Measurements from ENCODE around the gene AMER3.
"Not testable (repeated sequence)": the region's sequence is repeated elsewhere in the genome, so short reads cannot be mapped to it uniquely, and the experiment has no call there.

Gene AMER3, protein sequence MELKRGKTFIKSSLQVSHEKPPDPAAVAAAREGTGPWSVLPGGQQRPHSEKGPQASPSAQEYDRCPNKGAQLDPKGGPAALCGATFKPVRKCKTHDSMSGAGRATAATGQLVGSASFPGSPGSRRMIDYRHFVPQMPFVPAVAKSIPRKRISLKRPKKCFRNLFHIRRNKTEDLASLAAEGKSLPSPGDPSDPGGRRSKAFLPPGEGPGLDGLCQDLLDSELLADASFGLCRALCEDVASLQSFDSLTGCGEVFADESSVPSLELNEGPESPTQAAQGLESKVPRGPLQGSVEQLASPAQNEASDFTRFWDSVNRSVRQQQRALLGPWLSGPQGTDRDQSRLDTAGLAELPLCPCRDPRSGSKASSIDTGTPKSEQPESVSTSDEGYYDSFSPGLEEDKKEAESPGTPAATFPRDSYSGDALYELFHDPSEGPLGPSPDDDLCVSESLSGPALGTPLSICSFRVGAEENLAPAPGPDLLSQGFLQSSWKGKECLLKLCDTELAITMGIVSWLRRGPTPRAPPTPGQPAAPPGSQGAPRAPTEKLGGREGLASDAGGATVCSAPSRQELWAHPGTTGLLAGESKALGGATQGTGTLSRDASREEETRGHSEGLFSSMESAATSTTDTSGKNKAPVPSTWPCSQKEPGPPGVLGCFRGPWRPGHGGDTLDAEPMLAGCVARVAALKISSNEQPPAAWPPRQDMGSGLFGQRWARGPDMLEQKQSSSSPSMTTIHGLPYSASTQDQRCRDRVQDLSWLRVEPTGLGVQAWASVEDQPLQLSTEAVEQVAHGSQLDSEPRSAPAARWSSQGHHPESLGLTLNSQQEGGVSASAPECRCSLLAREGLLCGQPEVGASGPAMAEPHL

DNA sequence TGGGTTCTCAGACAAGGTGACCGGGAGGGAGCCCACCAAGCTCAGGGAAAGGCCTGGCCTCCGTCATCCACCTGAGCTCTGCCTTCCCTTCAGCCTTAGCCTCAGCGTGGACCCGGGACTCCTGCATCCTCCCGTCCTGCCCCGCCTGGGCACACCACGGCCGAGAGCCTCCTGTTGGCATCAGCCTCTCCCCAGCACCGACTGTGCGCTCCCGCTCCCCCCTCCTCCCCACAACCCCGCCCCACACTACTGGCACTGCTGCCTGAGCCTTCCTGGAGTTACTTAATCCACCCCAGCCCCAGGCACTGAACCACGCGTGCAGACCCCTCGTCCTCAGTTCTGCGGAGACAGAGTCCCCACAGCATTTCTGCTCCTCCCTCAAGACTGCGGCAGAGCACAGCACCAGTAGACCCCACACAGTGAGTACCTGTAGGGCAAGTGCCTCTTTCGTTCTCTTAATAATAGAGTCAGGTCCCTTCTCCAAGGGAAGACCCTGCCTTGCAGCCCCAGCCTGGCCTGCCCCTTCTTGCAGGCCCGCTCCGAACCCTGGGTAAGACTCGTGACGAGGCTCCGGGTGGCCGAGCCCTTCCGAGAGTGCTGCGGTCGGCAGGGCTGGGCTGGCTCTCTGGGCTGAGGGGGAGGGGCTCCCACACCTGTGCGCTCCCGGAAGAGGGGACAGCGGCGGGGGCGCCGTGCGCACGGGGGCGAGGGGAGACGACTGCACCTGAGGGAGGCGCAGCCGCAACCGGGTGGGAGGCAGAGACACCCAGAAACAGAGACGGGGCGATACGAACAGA, at the start of gene AMER3:
TSS of gene AMER3 (plus strand) at position 285 of the 797 bp plus-strand sequence. CDS start 6,533 bp downstream, outside the sequence.
- DNase-seq = no peak

DNA sequence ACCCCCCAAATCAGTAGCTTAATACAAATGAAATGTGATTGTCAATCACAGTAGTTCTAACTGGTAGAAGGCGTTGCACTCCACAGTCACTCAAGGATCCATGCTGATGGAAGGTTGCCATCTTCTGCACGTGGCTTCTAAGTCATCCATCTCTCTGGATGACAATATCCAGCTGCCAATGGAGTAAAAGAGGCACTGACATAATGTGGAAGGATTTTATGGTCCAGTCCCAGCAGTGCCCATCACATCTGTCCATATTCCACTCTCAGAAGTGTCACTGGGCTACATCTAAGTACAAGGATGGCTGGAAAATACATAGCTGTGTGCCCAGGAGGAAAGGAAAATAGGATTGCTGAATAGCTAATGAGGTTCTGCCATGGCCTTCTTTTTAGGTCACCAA, 40.5 kb upstream of the AMER3 start:
- not testable (repeated sequence) for DNase-seq

- DNase-seq = no peak
Measured at GRCh38 chr2:130720036-130720435, 35.3 kb upstream of the AMER3 start.

- DNase-seq = no peak
Measured at GRCh38 chr2:130720528-130720927, 34.8 kb upstream of the AMER3 start.

DNA sequence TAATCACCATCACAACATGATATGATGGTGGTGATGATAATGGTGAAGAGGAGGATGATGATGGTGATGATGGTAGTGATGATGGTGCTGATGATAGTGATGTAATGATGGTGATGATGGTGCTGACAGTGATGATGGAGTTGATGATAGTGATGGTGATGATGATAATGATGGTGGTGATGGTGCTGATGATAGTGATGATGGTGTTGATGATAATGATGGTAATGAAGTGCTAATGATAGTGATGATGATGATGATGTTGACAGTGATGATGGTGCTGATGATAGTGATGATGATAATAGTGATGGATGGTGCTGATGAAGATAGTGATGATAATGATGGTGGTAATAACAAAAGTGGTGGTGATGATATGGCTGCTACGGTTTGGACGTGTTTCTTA, 30.9 kb upstream of the AMER3 start:
- no peak for DNase-seq

GRCh38 chr2:130726614-130727180, 28.6 kb upstream of the AMER3 start:
- DNase-seq = no peak

DNA sequence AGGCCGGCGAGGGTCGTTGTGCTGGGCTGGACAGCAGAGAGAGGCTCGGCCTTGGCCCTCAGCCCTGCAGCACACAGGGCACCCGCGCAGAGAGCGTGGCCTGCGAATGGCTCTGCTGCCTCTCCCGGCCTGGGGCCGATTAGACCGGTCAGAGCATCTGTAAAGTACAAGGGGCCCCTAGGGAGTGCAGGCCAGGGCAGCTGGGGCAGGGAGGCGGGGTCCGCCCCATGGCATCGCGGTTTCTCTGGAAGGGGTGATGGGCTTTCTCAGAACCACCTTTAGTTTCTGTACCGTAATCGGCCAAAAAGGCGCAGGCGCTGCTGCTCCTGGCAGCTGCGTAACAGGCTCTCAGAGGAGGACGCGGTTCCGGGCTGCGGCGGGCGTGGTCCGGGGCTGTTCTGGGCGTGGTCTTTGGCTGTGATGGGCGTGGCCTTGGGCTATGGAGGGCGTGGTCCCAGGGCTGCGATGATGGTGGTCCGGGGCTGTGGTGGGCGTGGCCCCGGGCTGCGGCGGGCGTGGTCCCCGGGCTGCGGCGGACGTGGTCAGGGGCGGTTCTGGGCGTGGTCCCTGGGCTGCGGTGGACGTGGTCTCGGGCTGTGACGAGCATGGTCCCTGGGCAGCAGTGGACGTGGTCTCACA, 27.9 kb upstream of the AMER3 start:
- peak; percentile 11 for DNase-seq

DNA sequence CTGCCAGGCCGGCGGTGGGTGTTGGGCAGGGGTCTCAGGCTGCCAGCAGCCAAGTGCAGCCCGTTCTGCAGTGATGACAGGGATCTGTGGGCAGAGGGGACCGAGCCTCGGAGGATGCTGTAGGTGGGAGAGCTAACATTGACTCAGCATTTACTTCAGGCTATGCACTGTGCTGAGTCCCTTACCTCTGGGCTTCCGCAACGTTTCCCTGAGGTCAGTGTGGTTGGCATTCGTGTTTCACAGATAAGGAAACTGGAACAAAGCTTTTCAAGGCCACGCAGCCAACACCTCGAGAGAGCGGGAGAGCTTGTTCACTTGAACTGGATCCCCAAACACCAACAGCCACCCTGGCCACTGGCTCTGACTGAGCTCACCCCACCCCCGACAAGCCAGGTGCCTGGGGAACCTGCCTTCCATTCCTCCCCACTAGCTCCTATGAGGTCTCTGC, 27.3 kb upstream of the AMER3 start:
- no peak for DNase-seq

- no peak for DNase-seq
Measured at GRCh38 chr2:130728549-130729316, 26.6 kb upstream of the AMER3 start, which contains the start of gene GPR148. Gene GPR148 (plus strand): TSS chr2:130729070. CDS start chr2:130729152, 82 bp downstream.

DNA sequence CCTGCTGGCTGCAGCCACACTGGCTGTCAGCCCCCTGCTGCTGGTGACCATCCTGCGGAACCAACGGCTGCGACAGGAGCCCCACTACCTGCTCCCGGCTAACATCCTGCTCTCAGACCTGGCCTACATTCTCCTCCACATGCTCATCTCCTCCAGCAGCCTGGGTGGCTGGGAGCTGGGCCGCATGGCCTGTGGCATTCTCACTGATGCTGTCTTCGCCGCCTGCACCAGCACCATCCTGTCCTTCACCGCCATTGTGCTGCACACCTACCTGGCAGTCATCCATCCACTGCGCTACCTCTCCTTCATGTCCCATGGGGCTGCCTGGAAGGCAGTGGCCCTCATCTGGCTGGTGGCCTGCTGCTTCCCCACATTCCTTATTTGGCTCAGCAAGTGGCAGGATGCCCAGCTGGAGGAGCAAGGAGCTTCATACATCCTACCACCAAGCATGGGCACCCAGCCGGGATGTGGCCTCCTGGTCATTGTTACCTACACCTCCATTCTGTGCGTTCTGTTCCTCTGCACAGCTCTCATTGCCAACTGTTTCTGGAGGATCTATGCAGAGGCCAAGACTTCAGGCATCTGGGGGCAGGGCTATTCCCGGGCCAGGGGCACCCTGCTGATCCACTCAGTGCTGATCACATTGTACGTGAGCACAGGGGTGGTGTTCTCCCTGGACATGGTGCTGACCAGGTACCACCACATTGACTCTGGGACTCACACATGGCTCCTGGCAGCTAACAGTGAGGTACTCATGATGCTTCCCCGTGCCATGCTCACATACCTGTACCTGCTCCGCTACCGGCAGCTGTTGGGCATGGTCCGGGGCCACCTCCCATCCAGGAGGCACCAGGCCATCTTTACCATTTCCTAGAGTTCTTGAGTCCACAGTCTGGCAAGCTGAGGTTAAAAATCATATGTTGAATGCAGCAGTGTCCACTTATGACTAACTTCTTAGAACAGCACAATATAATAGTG, 25.7 kb upstream of the AMER3 start:
- no peak for DNase-seq

GRCh38 chr2:130732257-130732656, 23.1 kb upstream of the AMER3 start:
- DNase-seq = not testable (repeated sequence)

DNA sequence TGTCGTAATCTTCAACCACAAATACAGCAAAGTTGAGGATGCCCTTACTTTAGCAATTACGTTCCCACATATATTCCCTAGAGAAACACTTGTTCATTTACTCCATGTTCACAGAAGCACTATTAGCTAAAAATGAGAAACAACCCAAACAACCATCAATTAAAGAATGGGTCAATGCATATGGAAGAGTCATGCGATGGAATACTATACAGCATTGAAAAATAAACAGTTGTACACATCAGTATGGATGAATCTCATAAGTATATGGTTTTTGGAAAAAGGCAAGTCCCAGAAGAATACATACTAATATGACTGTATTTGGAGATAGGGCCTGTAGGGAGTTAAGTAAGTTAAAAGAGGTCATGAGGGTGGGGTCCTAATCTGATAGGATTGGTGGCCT, 20.1 kb upstream of the AMER3 start:
- no peak for DNase-seq

DNA sequence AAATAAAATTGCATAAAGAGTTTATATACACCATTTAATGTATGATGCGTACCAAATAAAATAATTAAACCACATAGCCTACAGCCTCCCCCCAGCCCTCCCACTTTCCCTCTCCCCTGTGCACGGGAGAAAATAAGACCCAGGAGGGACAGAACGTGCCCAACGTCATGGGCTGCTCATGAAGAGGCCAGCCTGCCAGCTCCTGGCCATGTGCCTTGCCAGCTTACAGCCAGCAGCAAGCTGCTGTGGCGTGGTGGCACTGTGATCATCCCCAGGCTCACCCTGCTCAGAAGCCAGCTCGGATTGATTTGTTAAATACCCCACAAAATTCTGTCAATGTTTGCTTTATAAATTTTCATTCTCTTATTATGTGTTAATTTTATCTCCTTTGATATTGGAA, 18.9 kb upstream of the AMER3 start:
- no peak for DNase-seq

- no peak for DNase-seq
Measured at GRCh38 chr2:130737592-130737991, 17.7 kb upstream of the AMER3 start.

GRCh38 chr2:130740671-130741070, 14.7 kb upstream of the AMER3 start:
- no peak for DNase-seq

DNA sequence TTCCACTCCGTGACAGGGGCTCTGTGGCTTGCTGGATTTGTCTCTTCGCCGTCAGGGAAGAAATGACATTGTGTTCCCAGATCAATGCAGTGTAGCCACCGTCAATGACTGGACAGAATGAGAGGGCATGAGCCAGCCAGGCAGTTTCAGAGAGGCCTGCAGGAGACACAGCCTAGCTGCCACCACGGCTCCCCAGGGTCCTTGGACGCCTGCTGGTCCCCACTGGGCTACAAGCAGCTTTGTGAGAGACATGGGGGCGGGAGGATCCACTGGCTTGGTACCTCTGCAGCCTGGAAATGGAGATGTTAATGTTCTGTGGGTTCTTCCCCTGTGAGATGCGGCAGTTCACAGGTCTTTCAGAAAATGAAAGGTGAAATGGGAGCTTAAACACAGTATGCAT, 12.1 kb upstream of the AMER3 start:
- DNase-seq = no peak

- peak; percentile 23 for DNase-seq
Measured at GRCh38 chr2:130744287-130745117, 10.8 kb upstream of the AMER3 start.

GRCh38 chr2:130749078-130749477, 6.3 kb upstream of the AMER3 start:
- DNase-seq = no peak

- no peak for DNase-seq
Measured at GRCh38 chr2:130749641-130750040, 5.7 kb upstream of the AMER3 start.

All from NCI-H1694 treated with DMSO at 0.1 percent for 48 hours (cell line).